ENCODE results near the gene MAGEA2B. TPM values are rescaled to one million over a fixed set of nuclear protein-coding genes. Genes with fewer than 3 reads are reported as not detected.
"Not testable (repeated sequence)": the region's sequence is repeated elsewhere in the genome, so short reads cannot be mapped to it uniquely, and the experiment has no call there.

Gene MAGEA2B
- total RNA-seq (not detected), polyA plus RNA-seq (not detected), total RNA-seq (not detected)

- DNase-seq; H3K4me3 Mint-ChIP-seq; H3K27ac ChIP-seq (ENCODE audit: low read depth, low read length); H3K4me1 ChIP-seq (ENCODE audit: control insufficient read depth in 2 of 2, insufficient read depth in 2 of 2, low read length in 2 of 2); H3K27me3 ChIP-seq (ENCODE audit: control insufficient read depth in 2 of 2, insufficient read depth in 2 of 2, low read length in 2 of 2); ATAC-seq; H3K9me3 Mint-ChIP-seq; H3K9me3 ChIP-seq (ENCODE audit: control insufficient read depth in 2 of 3, low read length in 3 of 3); H3K36me3 Mint-ChIP-seq; intact Hi-C loops (cut with micrococcal nuclease); H3K36me3 ChIP-seq (ENCODE audit: control insufficient read depth in 2 of 3, insufficient read depth in 3 of 3, low read length in 3 of 3); CTCF ChIA-PET; H3K4me3 ChIP-seq (ENCODE audit: low read length); H3K27me3 Mint-ChIP-seq; POLR2A ChIA-PET; H3K27ac Mint-ChIP-seq; H3K4me1 Mint-ChIP-seq: not testable (repeated sequence)
Measured at GRCh38 chrX:152713815-152714787, at the start of gene MAGEA2B. MAGEA2B (plus strand) TSS chrX:152714628; CDS start chrX:152717107, 2,479 bp downstream.

GRCh38 chrX:152674135-152674534 is 40.3 kb upstream of the MAGEA2B start:
- intact Hi-C loops (cut with micrococcal nuclease), result no loop called here
- H3K27me3 ChIP-seq (ENCODE audit: control insufficient read depth in 2 of 2, insufficient read depth in 2 of 2, low read length in 2 of 2), result no peaks in the 10 kb centered on the region
- no peak overlapping the region for H3K27ac ChIP-seq (ENCODE audit: low read depth, low read length)
- H3K4me1 ChIP-seq (ENCODE audit: control insufficient read depth in 2 of 2, insufficient read depth in 2 of 2, low read length in 2 of 2), result no peaks in the 10 kb centered on the region
- Mint-ChIP-seq H3K9me3 (peaks cover 0 to 7% (median 0%) of the 10 kb centered on the region in 11 donors), H3K4me1 (no peaks in the 10 kb centered on the region), H3K27ac (no peak overlapping the region), H3K4me3 (no peak overlapping the region), H3K27me3 (peaks cover 0 to 12% (median 4%) of the 10 kb centered on the region in 5 donors), H3K36me3 (no peaks in the 10 kb centered on the region)
- H3K9me3 ChIP-seq (ENCODE audit: control insufficient read depth in 2 of 3, low read length in 3 of 3), result no peaks in the 10 kb centered on the region
- H3K36me3 ChIP-seq (ENCODE audit: control insufficient read depth in 2 of 3, insufficient read depth in 3 of 3, low read length in 3 of 3), result no peaks in the 10 kb centered on the region
- DNase-seq (no peak), ATAC-seq (no peak)
- ChIA-PET CTCF (no interaction called here), POLR2A (no interaction called here)
- H3K4me3 ChIP-seq (ENCODE audit: low read length), result no peak overlapping the region

GRCh38 chrX:152674652-152675051 is 39.8 kb upstream of the MAGEA2B start:
- POLR2A ChIA-PET; H3K36me3 ChIP-seq (ENCODE audit: control insufficient read depth in 2 of 3, insufficient read depth in 3 of 3, low read length in 3 of 3); H3K27ac Mint-ChIP-seq; CTCF ChIA-PET; H3K27ac ChIP-seq (ENCODE audit: low read depth, low read length); H3K9me3 Mint-ChIP-seq; H3K4me1 ChIP-seq (ENCODE audit: control insufficient read depth in 2 of 2, insufficient read depth in 2 of 2, low read length in 2 of 2); H3K9me3 ChIP-seq (ENCODE audit: control insufficient read depth in 2 of 3, low read length in 3 of 3); intact Hi-C loops (cut with micrococcal nuclease); H3K27me3 ChIP-seq (ENCODE audit: control insufficient read depth in 2 of 2, insufficient read depth in 2 of 2, low read length in 2 of 2); H3K4me3 Mint-ChIP-seq; H3K4me1 Mint-ChIP-seq; H3K4me3 ChIP-seq (ENCODE audit: low read length); ATAC-seq; DNase-seq; H3K36me3 Mint-ChIP-seq: not testable (repeated sequence)
- H3K27me3 Mint-ChIP-seq, result peaks cover 0 to 12% (median 2%) of the 10 kb centered on the region in 5 donors

- H3K27ac Mint-ChIP-seq; CTCF ChIA-PET; H3K4me3 ChIP-seq (ENCODE audit: low read length); H3K27me3 ChIP-seq (ENCODE audit: control insufficient read depth in 2 of 2, insufficient read depth in 2 of 2, low read length in 2 of 2); H3K36me3 Mint-ChIP-seq; H3K36me3 ChIP-seq (ENCODE audit: control insufficient read depth in 2 of 3, insufficient read depth in 3 of 3, low read length in 3 of 3); H3K4me1 Mint-ChIP-seq; H3K4me1 ChIP-seq (ENCODE audit: control insufficient read depth in 2 of 2, insufficient read depth in 2 of 2, low read length in 2 of 2); H3K4me3 Mint-ChIP-seq; H3K27ac ChIP-seq (ENCODE audit: low read depth, low read length); ATAC-seq; H3K9me3 ChIP-seq (ENCODE audit: control insufficient read depth in 2 of 3, low read length in 3 of 3); H3K27me3 Mint-ChIP-seq; intact Hi-C loops (cut with micrococcal nuclease); DNase-seq; POLR2A ChIA-PET; H3K9me3 Mint-ChIP-seq: not testable (repeated sequence)
Measured at GRCh38 chrX:152681012-152681411, 33.4 kb upstream of the MAGEA2B start.

- H3K36me3 ChIP-seq (ENCODE audit: control insufficient read depth in 2 of 3, insufficient read depth in 3 of 3, low read length in 3 of 3); H3K9me3 ChIP-seq (ENCODE audit: control insufficient read depth in 2 of 3, low read length in 3 of 3); H3K9me3 Mint-ChIP-seq; H3K36me3 Mint-ChIP-seq; H3K27me3 Mint-ChIP-seq; H3K4me3 ChIP-seq (ENCODE audit: low read length); H3K4me3 Mint-ChIP-seq; H3K27ac ChIP-seq (ENCODE audit: low read depth, low read length); H3K27me3 ChIP-seq (ENCODE audit: control insufficient read depth in 2 of 2, insufficient read depth in 2 of 2, low read length in 2 of 2); H3K4me1 Mint-ChIP-seq; ATAC-seq; H3K4me1 ChIP-seq (ENCODE audit: control insufficient read depth in 2 of 2, insufficient read depth in 2 of 2, low read length in 2 of 2); H3K27ac Mint-ChIP-seq; CTCF ChIA-PET; DNase-seq; intact Hi-C loops (cut with micrococcal nuclease); POLR2A ChIA-PET: not testable (repeated sequence)
Measured at GRCh38 chrX:152697952-152698931, 16.2 kb upstream of the MAGEA2B start, which contains the start of gene MAGEA3. MAGEA3 (plus strand) TSS chrX:152698794; CDS start chrX:152700833, 2,039 bp downstream.

GRCh38 chrX:152700390-152700789 is 14.0 kb upstream of the MAGEA2B start:
- CTCF ChIA-PET; intact Hi-C loops (cut with micrococcal nuclease); H3K27ac ChIP-seq (ENCODE audit: low read depth, low read length); H3K36me3 Mint-ChIP-seq; H3K4me1 ChIP-seq (ENCODE audit: control insufficient read depth in 2 of 2, insufficient read depth in 2 of 2, low read length in 2 of 2); ATAC-seq; H3K27ac Mint-ChIP-seq; DNase-seq; H3K27me3 ChIP-seq (ENCODE audit: control insufficient read depth in 2 of 2, insufficient read depth in 2 of 2, low read length in 2 of 2); H3K9me3 Mint-ChIP-seq; POLR2A ChIA-PET; H3K27me3 Mint-ChIP-seq; H3K36me3 ChIP-seq (ENCODE audit: control insufficient read depth in 2 of 3, insufficient read depth in 3 of 3, low read length in 3 of 3); H3K4me1 Mint-ChIP-seq; H3K9me3 ChIP-seq (ENCODE audit: control insufficient read depth in 2 of 3, low read length in 3 of 3); H3K4me3 ChIP-seq (ENCODE audit: low read length); H3K4me3 Mint-ChIP-seq: not testable (repeated sequence)
